HG03342 (cell line): ENCODE measurements around the gene USH1G.
"Not testable (repeated sequence)": the region's sequence is repeated elsewhere in the genome, so short reads cannot be mapped to it uniquely, and the experiment has no call there.

Experiments used
- ATAC-seq: cut with Tn5 transposase; IDR thresholded peaks from one replicate; pipeline ENCODE4 v1.9.1; 2021; ENCODE audit warnings: mild to moderate bottlenecking, moderate library complexity; ENCODE audit not compliant: unreplicated experiment

USH1G gene

DNA sequence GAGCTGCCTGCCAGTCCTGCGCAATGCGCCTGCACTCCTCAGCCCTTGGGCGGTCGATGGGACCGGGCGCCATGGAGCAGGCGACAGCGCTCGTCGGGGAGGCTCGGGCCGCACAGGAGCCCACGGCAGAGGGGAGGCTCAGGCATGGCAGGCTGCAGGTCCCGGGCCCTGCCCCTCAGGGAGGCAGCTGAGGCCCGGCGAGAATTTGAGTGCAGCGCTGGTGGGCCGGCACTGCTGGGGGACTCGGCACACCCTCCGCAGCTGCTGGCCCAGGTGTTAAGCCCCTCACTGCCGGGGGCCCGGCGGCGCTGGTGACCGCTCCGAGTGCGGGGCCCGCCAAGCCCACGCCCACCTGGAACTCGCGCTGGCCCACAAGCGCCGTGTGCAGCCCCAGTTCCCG, 16.0 kb downstream of the USH1G start:
- no peak for ATAC-seq

DNA sequence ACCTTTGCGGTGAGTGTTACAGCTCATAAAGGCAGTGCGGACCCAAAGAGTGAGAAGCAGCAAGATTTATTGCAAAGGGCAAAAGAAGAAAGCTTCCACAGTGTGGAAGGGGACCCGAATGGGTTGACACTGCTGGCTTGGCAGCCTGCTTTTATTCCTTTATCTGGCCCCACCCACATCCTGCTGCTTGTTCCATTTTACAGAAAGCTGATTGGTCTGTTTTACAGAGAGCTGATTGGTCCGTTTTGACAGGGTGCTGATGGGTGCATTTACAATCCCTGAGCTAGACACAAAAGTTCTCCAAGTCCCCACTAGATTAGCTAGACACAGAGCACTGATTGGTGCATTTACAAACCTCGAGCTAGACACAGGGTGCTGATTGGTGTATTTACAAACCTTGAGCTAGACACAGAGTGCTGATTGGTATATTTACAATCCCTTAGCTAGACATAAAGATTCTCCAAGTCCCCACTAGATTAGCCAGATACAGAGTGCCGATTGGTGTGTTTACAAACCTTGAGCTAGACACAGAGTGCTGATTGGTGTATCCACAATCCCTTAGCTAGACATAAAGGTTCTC, 16.8 kb downstream of the USH1G start:
- not testable (repeated sequence) for ATAC-seq

- ATAC-seq, result no peak
Measured at GRCh38 chr17:74904687-74905409, 18.2 kb downstream of the USH1G start.

DNA sequence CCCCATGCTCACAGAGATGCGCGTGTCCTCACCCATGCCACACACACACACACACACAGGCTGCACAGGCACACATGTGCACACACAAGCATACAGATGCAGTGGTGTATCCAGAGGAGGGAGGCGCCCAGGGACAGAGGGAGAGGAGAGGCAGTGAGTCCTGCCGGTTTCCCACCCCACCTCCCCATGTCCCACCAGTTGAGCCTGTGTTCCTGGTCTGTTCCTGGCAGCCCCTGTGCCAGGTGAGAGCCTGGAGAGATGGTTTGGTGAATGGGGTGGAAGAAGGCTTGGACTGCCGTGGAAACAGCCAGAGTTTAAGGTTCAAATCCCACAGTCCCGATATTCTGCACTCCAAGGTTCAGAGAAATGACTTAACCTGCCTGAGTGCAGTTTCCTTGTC, 19.4 kb downstream of the USH1G start:
- ATAC-seq, result no peak

- ATAC-seq, result no peak
Measured at GRCh38 chr17:74903034-74903433, 20.0 kb downstream of the USH1G start.

- no peak for ATAC-seq
Measured at GRCh38 chr17:74901353-74902135, 21.5 kb downstream of the USH1G start.

- ATAC-seq, result no peak
Measured at GRCh38 chr17:74900208-74900607, 22.8 kb downstream of the USH1G start.

- ATAC-seq, result no peak
Measured at GRCh38 chr17:74898376-74898946, 24.6 kb downstream of the USH1G start.

- ATAC-seq, result no peak
Measured at GRCh38 chr17:74893936-74894671, 29.0 kb downstream of the USH1G start.

- ATAC-seq, result no peak
Measured at GRCh38 chr17:74892974-74893911, 29.8 kb downstream of the USH1G start, which contains the start of gene FADS6. Gene FADS6 (minus strand): TSS chr17:74893633. CDS start chr17:74893595, 38 bp downstream.

- no peak for ATAC-seq
Measured at GRCh38 chr17:74892013-74892841, 30.8 kb downstream of the USH1G start.

GRCh38 chr17:74890554-74890953, 32.5 kb downstream of the USH1G start:
- no peak for ATAC-seq

DNA sequence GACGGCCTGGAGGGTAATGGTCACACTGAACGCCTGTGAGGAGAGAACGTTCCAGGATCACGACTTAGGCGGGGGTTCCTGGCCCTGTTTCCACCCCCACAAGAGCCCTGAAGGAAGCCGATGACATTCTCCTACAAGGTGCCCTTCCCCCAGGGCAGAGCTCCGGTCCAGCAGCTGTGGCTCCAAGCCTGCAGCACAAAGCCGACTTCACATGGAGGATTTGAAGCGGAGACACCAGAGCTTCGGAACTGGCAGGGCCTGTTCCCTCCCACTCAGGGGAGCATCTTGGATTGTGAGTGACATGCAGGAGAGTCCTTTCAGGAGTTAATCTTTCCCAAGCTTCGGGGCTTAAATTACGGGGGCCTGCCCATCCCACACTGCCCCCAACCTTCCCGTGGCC, 34.6 kb downstream of the USH1G start:
- ATAC-seq, result no peak

DNA sequence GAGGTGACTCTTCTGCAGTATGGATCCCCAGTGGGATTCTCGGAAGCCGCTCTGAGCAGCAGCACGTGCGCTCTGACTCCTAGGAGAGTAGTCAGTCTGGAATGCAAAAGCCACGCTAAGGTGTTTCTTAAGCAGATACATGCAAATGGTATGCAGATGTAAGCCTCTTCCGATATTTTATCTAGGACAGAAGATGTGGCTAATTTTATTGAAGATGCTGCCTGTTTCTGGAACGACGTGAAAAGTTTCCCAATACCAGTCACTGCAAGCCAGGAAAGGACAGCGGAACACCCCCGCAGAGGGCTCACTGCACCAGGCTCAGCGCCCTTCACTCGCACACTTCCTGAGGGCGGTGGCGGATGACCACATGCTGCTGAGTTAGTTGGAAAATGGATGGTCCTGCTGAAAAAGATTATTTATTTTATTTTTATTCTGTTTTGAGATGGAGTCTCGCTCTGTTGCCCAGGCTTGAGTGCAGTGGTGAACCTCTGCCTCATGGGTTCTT, 39.8 kb downstream of the USH1G start:
- no peak for ATAC-seq

- no peak for ATAC-seq
Measured at GRCh38 chr17:74882517-74883240, 40.4 kb downstream of the USH1G start.

DNA sequence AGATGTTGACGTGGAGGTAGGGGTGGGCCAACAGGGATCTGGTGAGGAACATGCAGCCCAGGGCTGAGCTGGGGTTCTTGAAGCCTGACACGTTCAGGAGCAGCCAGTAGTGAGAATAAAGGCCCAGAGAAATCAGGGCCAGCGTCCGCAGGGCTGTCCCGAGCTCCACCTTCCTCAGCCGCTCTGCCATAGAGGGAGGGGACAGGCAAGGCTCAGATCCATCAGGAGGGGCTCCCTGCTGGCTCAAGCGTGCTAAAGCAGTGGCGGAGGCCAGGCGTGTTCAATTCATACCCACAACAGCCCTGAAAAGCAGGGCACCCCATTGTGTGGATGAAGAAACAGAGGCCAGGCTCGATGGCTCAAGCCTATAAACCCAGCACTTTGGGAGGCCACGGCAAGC, 42.0 kb downstream of the USH1G start:
- no peak for ATAC-seq

- no peak for ATAC-seq
Measured at GRCh38 chr17:74879308-74879707, 43.7 kb downstream of the USH1G start.

DNA sequence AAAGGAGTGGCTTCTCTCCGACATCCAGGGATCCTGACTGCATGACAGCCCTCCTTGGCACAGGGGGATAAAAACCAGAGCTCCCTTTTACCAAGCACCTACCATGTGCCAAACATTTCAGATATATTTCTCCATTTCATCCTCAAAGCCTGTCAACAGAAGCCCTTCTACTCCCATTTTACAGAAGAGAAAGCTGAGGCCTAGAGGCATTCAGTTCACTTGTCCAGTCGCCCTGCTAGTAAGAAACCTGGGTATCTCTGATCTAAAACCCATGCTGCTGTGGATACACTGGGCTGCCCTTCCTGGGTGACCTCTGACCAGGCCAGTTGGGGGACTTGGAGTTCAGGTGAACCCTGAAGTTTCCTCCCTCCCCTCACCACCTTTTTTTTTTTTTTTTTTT, 44.4 kb downstream of the USH1G start:
- no peak for ATAC-seq
